ENCODE data around the gene REC114.
A peak's percentile ranks its signal among the peaks of the same experiment; 100 is the strongest.

The REC114 gene

DNA sequence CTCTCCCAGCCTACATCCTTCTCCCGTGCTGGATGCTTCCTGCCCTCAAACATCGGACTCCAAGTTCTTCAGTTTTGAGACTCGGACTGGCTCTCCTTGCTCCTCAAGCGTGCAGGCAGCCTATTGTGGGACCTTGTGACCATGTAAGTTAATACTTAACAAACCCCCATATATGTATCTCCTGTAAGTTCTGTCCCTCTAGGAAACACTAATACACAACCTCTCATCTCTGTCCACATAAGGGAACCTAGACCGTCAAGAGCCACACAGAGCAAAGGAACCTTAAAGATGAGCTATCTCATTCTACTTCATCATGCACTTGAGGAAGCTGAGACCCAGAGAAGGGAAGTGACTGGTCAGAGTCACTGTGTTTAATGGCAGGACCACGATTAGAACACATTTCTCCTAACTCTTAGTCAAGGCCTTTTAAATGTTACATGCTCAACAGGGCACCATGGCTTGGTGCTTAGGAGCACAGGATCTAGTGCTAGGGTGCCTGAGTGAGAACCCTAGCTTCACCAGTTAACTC is 140.0 kb downstream of the REC114 start:
- no peak for DNase-seq

GRCh38 chr15:73583544-73583943 is 140.6 kb downstream of the REC114 start:
- peak; percentile 65 for DNase-seq

DNA sequence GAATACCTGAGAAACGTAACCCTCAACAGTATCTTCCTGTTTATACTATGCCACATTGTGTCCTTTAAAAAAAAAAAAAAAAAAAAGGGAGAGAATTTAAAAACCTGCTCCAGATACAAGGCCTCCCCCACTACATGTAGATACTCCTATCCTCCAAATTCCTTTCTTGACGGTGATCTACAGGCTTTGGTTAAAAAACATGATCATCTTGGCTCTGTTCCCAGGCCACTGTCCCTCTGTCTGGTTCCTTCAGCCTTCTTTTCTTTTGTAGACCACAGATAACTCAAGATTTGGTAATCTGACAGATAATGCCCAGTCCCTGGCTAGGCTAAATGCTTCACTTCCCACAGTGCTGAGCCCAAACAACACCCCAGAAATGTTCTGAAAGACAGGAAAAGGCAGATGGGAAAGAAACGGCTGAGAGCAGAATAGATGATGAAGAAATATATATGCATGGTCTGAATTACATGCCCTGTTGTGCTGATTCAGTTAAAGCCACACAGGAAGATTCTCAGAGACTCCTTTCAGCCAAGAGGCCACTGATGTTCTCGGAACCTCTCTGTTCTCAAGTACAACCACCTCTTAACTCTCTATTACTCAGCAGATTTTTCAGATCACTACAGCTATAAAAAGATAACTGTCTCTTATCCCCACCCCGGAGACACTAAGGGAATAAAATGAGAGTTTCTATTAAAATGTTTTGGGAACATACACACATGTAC is 141.9 kb downstream of the REC114 start:
- peak; percentile 52 for DNase-seq

- peak; percentile 25 for DNase-seq
Measured at GRCh38 chr15:73585871-73586654, 143.1 kb downstream of the REC114 start.

DNA sequence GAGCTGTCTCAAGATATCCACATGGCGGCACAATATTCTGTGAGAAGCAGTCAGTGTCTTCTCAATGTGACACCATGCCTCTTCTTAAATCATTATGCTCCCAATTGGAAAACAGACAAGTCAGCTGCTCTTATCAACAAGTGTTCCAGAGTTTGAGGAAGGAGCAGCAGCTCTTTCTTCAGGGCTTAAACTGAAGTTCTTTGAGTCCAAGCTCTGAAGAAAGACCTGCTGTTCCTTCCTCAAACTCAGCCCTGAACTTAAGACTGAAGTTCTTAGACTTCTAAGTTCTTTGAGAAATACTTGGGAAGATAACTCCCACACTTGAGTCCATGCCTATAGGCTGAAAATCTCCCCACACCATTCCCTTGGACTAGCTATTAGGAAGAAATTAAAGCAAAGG is 146.8 kb downstream of the REC114 start:
- DNase-seq = no peak

DNA sequence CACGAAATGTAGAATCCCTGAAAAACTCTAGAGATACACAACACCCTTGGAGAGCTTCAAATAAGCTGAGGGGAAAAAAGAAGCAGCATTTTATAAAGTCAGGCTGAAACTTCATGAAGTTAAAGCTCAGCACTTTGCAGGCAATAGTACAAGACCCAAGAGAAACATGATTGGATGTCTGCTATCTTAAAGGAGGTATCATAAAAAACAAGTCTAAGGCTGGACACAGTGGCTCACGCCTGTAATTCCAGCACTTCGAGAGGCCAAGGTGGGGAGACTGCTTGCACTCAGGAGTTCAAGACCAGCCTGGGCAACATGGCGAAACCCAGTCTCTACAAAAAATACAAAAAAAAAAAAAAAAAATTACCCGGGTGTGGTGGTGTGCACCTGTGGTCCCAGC is 147.3 kb downstream of the REC114 start:
- no peak for DNase-seq

- no peak for DNase-seq
Measured at GRCh38 chr15:73593304-73594074, 150.5 kb downstream of the REC114 start.

DNA sequence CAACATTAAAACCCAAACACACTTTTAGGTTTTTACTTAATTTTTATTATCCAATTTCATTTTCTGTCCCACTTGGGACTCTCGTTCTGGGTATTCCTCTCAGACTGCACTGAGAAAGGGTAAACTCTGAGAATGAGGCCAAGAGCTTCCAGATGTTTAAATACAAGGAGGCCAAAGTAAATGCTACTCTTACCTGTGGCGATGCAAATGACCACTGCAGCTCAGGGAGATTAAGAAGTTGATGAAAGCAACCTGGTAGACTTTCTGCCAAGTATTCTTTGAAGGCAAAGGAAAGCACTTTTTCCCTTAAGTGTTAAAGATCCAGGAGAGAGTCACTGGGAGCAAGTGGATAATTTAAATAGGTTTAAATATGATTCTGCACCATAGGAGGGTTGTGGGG is 151.1 kb downstream of the REC114 start:
- no peak for DNase-seq

- DNase-seq = no peak
Measured at GRCh38 chr15:73596174-73596573, 153.2 kb downstream of the REC114 start.

GRCh38 chr15:73597036-73597638 is 154.2 kb downstream of the REC114 start:
- no peak for DNase-seq

DNA sequence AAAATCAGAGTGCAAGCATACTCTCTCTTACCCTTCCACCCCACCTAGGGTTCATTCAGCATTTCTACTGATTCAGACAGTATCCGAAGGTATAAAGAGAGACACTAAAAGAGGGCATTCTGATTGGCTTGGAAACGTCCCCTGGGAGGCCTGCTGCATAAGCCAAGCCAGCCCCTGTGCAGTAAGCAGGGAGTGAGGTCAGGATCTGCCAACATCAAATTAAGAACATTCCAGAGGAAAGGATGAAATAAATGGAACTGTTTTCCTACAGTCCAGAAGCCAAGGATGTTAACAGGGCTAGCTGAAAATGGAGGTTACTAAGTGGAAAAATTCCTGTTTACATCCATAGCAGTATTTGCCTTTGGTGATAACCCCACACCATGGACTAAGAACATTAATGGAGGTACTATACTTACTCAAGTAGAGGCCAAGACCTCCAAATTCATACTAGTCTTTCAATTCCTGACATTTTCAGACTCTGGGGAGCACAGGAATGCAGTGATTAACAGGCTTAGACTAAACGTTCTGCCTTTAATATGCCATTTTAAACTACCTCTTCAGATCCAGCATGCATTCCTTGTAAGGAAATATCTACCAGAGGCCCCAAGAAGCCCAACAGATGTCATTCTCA is 155.7 kb downstream of the REC114 start:
- DNase-seq = no peak

DNA sequence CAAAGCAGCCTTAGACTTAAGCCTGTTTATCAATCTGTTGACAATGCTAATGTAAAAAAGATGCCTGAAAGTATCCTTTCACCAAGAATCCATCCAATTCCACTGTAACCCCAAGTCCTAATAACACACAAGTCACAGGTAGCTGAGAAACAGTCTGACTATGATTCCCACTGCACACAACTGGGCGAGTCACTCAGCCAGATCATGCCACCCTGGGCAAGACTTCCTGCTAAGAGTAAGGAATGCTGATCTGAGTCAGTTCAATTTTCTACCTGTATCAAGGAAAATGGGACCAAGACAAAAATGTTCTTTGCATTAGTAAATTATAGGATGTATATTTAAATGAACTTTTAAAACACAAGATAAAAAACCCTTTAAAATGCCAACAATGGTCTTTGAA is 157.0 kb downstream of the REC114 start:
- no peak for DNase-seq

GRCh38 chr15:73600413-73601335 is 157.7 kb downstream of the REC114 start:
- DNase-seq = no peak

GRCh38 chr15:73601451-73602445 is 158.8 kb downstream of the REC114 start:
- DNase-seq = no peak

DNA sequence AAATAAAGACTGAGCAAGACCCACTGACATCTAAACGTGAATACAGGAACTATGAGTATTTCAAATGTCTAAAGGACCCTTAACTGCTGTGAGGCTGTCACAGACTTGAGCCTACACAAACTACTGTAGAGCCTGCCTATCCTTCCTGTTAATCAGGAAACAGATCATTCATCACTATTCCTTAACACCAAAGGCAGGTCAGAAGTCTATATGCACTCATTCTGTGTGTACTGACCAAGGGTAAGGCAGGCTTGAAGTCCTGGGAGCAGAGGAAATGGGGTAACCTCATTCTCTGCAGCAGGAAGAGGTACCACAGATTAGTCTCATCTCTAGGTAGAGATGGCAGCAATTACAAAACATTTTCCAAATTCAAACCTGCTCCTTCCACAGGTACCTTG is 159.5 kb downstream of the REC114 start:
- DNase-seq = no peak

- no peak for DNase-seq
Measured at GRCh38 chr15:73602992-73603391, 160.0 kb downstream of the REC114 start.

- no peak for DNase-seq
Measured at GRCh38 chr15:73604477-73604876, 161.5 kb downstream of the REC114 start.

DNA sequence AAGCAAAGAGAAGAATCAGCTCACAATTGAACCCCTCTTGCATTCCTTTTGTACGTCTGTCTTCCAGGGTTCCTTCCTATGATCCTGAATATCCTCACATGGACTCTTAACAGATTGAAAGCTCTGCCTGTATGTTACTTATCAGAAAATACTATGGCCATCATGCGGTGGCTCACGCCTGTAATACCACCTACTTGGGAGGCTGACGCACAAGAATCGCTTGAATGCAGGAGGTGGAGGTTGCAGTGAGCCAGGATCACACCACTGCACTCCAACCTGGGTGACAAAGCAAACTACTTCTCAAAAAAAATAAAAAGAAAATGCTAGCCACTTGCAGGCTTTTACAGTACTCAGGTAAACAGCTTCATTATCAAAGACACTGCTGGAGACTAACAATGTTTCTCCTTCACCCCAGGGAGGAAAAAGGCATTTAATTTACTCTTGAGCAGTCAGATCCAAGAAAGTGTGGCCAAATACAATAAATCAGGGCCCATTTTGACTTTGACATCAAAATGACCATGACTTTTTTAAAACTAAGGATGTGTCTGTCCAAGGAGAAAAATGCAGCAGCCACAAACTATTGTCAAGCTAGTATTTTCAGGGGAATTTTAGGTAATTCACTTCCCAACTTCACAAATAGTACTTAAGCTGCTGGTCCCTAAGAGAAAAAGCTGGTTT is 162.9 kb downstream of the REC114 start:
- DNase-seq = no peak

DNA sequence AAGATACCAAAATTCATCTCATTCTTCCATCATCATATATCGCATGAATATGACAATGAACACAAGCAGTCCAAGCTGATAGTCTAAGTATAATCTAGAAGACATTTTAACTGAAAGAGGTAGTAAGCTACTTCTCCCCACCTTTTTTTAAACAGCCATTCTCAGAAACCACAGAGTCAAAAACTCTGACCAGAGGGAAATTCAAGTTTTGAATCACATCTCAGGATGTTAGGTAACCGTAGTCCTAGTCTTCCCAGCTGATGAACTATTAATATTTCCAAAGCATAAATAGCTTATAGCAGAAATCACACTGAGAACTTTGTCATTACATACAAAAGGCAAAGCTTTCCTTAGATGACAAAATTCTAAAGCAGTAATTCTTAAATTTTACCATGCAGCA is 164.4 kb downstream of the REC114 start:
- DNase-seq = peak; percentile 34
